Activated gamma-delta T cell (primary cell): ENCODE results near the gene KCNV2.
"Not testable (repeated sequence)": the region's sequence is repeated elsewhere in the genome, so short reads cannot be mapped to it uniquely, and the experiment has no call there.

Experiments
- DNase-seq: peaks from one replicate; lab custom pipeline; 2025; lab: John Stamatoyannopoulos, UW
- total RNA-seq, 2 donors: gene quantifications; one replicate each; lab custom pipeline; 2026; lab: John Stamatoyannopoulos, UW

The KCNV2 gene
- 0 reads per million in 2 donors for total RNA-seq

DNA sequence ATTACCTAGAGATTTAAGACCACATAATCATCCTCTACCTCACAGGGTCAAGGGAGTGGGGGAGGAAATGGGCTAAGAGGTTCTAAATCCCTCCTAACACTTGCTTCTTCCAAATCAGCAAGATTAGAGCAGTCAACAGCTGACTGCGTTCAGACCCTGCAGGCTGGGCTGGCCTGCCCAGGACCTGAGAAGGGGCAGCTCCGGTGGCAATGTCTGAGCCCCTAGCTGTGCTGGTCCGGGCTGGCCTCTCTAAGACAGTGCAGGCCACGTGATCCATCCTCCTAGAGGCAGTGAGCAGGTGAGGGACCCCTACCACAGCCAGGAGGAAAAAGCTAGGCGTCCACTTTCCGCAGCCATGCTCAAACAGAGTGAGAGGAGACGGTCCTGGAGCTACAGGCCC lies at the start of gene KCNV2:
Gene KCNV2, plus strand, starts transcription at position 126 of the 400 bp plus-strand sequence. Its CDS starts 230 bp downstream, at position 356.
- no peak for DNase-seq

DNA sequence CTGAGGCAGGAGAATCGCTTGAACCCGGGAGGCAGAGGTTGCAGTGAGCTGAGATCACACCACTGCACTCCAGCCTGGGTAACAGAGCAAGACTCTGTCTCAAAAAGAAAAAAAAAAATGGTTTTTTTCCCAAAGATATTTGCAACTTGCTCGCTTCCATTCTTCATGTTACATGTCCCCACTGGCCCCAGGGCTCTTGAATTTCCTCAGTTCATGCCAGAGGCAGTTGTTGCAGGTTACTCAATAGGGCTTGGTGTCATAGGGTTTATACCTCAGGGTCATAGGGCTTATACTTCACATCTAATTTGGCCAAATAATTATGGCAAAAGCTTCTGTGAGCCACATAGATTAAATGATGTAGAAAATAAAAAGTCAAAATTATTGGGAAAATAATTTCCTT lies 44.1 kb upstream of the KCNV2 start:
- DNase-seq: no peak

DNA sequence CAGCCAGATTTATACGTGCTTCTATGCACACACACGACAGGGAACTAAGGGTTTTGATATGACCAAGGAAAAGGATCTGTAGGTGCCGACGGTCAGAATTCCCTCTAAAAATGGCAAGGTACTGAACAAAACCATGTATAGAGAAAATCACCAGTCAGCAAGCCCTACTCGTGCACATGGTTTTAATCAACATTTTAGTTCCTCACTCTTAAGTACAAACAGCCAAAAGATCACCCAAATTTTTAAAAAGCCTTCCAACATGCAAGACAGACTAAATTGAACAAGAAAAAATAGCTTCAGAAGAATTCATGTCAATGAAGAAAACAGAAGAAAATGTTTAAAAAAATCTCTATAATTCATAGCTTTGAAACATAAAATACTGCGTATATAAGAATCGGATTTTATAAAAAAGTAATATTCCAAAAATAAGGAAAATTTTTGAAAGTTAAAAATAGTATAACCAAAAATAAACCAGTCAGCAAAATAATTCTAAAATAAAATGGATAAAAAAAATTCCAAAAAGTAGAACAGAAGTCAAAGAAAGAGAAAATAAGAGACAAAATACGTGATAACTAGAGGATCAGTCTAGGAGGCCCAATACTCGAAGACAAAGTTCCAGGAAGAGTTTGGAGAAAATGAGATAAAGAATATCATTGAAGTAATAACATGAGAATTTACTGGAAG lies 43.0 kb upstream of the KCNV2 start:
- DNase-seq: no peak

DNA sequence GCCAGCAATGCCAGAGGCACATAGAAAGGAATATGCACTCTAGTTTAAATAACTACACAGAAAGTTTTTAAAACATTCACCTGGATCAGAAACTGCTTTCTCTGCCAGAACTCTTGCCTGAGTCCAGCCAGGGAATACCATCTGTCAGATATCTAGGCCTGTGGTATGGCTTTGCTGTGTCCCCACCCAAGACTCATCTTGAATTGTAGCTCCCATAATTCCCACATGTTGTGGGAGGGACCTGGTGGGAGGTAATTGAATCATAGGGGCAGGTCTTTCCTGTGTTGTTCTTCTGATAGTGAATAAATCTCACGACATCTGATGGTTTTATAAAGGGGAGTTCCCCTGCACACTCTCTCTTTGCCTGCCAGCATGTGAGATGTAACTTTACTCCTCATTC lies 41.5 kb upstream of the KCNV2 start:
- no peak for DNase-seq

DNA sequence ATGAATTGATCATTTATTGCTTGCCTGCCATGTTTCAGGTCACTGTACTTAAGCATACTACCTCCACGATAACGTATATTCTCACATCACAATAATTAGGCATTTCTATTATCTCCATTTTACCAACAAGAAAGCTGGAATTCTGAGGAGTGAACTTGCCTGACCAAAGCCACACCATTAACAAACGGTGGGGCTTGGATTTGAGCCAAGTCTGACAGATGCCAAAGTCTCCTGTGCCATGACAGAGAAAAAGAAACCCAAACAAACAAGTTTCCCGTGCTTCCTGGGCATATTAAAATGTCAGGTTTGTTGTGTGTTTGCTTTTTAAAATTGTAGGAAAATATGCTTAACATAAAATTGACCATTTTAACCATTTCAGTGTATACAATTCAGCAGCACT lies 40.8 kb upstream of the KCNV2 start:
- no peak for DNase-seq

DNA sequence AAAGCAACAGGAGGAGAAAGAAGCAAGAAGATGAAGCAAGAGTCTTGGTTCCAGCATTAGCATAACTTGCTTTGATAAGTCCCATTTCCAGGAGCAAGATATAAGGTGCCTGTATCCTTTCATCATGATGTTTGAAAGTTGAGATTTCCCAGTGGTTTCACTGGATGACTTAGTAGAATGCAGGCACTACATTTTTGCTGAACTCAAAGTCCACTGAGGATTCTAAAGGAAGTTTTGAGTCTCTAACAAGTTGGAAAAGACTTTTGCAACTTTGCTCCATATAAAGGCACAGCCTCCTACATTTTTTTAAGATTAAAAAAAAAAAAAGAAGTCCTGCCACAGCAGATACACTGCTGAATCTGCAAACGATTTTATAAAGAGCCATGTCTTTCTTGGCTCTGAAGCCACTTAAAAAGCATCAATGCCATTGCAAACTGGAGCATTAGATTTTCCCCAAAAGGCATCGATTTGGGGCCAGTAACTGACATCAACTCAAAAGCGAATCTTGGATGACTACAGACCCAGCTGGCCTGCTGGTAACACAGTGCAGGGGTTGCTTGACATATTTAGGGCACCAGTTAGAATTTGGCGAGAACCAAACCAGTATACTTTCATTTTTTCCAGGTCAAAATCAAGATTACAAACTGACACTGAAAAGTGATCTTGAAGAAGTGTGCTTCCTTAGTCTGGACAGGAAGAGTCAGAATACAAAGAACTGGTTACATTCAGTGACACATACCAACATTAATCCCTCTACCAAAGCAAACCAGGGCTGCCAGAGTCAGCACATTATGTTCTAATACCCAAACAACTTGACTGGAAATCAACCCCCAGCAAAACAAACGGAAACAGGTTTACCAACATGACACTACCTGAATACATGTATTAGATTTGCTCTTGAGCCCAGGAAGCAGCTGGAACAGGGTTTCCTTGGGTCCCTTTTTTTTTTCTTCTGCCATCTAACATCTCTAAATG lies 39.1 kb upstream of the KCNV2 start:
- DNase-seq: no peak

DNA sequence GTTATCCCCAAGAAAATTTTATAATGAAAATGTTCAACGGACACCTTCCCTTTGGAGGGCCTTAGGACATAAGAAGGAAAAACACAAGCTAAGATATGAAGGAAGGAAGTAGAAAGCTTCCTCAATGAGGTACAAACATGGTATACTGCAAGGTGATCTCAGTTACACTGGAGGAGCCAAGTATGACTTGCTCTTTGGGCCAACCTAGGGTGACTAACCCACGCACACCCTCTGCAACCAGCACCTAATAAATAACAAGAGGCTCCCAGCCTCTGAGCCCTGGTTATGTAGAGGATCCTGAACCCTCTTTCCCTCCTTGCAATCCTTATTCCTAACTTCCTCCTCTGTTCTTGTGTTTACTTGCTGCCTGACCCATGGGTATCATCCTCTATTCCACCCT lies 38.3 kb upstream of the KCNV2 start:
- no peak for DNase-seq

DNA sequence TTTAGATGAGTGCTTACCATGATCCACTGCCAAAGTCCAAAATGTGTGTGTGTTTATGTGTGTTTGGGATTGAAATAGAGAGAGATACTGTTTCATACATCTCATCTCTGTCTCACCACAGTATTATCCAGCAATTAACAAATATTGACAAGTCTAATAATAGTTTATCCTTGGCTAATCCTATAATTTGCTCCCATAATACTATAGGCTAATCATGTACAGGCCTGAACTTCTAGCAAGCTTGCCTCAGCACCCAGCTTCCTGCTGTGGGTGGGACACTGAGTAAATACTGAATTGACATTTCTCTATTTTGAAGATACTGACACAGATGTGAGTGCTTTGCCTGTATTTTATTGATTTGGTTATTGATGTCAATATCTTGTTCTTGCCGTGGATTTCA lies 35.3 kb upstream of the KCNV2 start:
- DNase-seq: no peak

DNA sequence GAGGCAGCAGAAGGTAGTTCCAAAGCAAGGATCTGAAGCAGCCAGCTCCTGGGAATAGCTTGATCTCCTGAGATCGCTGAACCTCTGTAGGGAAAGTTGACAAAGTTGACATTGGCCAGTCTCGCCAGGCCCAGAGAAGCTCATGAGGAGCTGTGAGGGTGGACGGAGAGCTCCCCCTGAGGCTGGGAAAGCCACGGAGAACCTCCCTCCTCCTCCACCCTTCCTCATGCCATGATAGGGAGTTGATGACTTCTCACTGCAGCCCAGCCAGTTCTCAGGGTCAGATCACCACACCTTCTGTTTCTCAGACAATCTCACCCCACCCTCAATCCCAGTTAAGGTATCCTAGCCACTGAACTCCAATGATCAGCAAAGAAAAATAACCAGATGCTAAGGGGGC lies 30.4 kb upstream of the KCNV2 start:
- DNase-seq: no peak

DNA sequence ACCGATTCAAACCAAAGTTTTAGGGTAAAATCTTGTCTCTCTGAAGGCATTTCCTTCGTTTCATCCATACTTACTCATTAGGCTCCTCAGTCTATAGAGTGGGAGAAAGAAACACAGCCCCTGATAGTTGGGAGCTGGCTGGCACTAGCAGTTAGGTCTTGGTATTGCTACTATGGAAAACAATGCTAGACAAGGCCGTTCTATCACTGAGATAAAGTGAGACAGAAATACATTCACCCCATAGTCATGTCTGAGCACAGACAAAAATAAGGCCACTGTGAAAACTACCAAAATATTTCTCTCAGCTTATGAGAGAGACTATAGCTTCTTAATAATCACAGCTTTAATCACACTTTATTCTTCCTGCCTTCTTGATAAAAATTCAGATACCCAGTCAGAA lies 28.7 kb upstream of the KCNV2 start:
- DNase-seq: no peak

DNA sequence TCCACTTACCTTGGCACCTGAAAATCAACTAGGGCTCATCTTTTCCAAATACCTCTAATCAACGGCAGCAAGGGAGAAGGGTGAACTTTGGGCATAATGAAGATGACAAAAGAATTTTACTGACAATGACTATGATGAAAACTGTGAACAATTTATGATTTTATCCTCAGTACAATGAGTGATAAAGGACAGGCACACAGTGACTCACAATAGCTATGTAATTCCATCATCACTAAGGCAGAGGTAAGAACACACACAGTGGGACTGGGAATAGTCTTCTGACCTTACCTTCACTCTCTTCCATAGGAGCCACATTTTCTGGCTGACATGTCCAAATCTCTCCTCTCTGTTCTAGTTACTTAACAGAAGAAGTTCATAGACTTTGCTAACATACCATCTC lies 26.1 kb upstream of the KCNV2 start:
- DNase-seq: no peak

DNA sequence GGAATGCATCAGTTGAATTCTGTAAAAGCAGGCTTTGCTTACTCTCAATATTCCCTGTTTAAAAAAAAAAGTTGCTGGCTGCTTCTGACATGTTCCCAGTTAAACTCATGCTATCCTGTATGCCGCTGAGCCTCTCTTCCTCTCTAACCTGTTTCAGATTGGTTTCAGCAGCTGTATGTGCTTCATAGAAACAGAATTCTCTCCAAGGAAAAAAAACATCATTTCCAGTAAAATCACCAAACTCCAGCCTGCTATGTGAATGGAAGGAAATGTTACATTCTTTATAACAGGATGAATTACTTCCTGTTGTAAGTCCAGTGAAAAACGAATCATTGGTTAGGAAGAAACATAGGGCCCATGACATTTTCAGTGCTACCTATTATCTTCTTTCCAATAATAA lies 25.7 kb upstream of the KCNV2 start:
- DNase-seq: no peak

DNA sequence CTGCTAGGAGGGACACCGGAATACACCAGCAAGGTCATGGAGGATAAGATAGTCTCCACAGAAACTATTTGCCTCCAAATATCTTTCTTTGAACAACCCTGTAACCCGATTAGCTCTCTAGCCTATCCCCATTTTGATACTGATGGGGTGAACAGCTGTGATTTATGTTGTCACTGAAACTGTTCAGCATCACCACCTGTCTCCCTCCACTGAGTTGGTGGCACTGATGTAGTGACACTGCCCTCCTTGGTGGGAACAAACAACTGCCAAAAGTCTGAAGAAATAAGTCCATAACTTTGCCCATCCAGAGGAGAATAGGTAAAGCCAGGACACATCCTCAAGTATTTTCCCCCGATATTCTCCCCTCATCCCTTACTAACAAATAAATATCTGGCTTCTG lies 24.3 kb upstream of the KCNV2 start:
- no peak for DNase-seq

DNA sequence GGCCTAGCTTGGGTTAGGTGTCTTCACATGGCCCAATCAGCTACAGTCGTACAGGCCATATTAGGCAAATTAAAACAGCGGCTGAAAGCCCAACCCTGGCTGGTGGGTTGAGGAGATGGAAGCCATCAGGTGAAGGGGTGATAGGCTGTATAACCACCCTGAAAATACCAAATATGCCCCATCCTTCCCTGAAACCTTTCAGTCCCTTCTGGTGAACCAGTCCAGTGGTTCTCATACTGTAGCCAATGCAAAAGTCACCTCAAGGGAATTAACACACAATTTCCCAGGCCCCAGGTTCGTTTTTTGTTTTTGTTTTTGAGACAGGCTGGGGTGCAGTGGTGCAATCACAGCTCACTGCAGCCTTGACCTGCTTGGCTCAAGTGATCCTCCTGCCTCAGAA lies 19.8 kb upstream of the KCNV2 start:
- DNase-seq: no peak

DNA sequence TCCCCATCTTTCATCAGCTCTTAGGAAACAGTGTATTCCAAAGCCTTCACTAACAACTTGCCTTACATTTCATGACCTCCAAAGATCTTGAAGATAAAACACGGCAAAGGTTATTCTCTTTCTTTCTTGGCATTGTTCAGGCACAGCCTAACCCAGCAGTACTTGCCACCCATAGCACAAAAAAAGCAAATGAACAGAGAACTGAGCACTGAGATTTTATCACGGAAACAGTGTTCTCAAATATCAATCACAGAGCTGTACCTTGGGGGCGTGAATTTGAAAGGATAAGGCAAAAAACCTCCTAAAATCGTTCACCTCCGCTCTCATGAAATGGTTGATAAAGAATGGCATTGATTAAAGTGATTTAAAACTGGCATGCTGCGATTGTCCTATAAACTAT lies 16.9 kb upstream of the KCNV2 start:
- no peak for DNase-seq

DNA sequence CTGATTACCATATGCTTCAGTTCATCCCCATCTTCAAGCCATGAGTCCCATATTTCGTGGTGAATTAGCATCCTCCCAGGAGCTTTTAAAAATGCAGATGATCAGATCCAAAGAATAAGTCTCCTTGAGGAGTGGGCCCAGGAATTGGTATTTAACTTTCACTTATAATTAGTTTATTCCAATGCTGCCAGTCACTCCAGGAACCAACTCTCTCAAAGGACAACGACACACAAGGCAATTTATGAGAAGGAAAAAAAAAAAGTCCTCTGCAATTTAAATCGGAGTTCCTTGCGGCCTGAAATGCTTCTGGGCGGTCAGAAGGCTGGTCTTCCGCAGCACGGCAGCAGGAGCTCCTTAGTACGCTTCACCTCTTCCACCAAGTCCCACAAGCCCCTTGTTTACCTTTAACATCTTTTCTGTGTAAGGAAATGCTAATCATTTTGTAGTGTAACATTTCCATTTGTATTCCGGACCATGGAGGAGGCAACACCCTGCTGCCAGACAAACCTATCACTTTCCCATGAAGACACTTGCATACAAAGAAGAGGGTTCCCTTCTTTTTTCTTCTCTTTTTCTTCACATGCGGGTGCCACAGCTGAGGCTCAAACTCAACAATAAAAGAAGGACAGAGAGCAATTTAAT lies 16.3 kb upstream of the KCNV2 start:
- no peak for DNase-seq

DNA sequence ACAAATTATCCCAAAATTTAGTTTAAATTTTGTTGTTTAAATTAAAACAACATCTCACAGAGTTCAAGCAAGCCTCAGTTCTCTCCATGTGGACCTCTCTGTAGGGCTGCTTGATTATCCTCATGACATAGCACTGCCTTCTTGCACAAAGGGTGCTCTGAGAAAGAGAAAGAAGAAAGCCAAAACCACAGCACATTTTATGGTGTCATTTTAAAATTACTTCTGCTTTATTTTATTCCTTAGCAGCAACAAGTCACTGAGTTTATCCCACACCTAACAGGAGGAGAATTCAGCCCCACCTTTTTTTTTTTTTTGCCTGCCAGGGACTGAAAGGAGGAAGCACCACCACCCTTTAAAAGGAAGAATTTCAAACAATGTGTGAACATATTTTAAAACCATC lies 12.8 kb upstream of the KCNV2 start:
- DNase-seq: no peak

DNA sequence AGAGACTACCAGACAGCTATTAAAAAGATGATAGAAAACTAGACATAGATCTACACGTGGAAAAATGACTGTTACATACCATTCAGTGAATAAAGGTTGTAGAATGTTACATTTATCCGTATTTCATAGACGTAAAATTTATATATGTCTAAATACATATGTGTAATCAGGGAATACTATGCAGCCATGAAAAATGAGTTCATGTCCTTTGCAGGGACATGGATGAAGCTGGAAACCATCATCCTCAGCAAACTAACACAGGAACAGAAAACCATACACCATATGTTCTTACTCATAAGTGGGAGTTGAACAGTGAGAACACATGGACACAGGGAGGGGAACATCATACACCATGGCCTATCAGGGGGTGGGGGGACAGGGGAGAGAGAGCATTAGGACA lies 10.1 kb upstream of the KCNV2 start:
- DNase-seq: not testable (repeated sequence)

DNA sequence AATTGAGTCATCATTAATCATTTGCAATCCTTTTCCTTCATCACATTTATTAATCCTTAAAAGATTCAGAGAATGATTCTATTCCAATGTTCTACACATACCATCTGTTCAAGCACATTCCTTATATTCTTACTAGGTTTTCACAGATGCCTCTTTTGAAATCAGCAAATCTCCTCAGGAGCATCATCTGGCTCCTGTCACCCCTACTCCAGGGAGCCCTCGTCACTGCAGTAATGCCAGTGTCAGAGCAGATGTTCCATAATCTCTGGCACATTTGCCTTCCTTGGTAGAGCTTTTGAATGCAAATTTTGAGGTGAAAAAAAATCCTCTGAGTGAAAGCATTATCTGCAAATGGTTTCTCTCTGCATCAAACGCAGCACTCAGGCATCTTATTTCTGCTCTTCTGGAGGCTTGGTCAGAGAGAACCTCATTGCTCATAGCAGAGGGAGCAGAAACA lies 7.6 kb upstream of the KCNV2 start:
- no peak for DNase-seq

DNA sequence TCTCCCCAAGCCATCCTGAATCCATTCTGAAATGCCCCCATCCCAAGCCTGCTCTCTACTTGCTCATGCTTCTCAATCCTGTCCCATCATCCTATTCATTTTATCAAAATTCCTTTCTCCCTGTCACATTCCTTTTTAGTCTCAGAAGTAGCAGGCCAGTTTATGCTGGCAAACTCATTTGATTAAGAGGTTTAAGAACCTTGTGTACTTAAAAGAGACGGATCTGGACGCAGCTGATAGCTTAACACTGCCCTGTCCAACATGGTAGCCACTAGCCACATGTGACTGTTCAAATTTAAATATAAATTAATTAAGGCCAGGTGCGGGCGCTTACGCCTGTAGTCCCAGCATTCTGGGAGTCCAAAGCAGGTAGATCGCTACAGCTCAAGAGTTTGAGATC lies 5.6 kb upstream of the KCNV2 start:
- no peak for DNase-seq

DNA sequence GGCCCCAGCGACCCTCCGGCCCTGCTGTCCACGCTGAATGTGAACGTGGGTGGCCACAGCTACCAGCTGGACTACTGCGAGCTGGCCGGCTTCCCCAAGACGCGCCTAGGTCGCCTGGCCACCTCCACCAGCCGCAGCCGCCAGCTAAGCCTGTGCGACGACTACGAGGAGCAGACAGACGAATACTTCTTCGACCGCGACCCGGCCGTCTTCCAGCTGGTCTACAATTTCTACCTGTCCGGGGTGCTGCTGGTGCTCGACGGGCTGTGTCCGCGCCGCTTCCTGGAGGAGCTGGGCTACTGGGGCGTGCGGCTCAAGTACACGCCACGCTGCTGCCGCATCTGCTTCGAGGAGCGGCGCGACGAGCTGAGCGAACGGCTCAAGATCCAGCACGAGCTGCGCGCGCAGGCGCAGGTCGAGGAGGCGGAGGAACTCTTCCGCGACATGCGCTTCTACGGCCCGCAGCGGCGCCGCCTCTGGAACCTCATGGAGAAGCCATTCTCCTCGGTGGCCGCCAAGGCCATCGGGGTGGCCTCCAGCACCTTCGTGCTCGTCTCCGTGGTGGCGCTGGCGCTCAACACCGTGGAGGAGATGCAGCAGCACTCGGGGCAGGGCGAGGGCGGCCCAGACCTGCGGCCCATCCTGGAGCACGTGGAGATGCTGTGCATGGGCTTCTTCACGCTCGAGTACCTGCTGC lies 839 bp downstream of the KCNV2 start:
- DNase-seq: no peak

DNA sequence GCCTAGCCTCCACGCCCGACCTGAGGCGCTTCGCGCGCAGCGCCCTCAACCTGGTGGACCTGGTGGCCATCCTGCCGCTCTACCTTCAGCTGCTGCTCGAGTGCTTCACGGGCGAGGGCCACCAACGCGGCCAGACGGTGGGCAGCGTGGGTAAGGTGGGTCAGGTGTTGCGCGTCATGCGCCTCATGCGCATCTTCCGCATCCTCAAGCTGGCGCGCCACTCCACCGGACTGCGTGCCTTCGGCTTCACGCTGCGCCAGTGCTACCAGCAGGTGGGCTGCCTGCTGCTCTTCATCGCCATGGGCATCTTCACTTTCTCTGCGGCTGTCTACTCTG lies 1.4 kb downstream of the KCNV2 start:
- DNase-seq: no peak
